ENCODE results near the gene ZNF821.

ZNF821 gene

GRCh38 chr16:71883849-71884638, at the start of gene ZNF821:
Gene ZNF821 (minus strand): TSS chr16:71884182. CDS start chr16:71879946, 4,236 bp downstream.
- peak; percentile 19 for DNase-seq (ENCODE audit: extremely low read depth, low read depth)
- no peak for TF ChIP-seq CTCF (IDR thresholded peaks at IDR 0.05; ENCODE audit: low read depth, low read length, missing control alignments)
- peak within 1 kb of the TSS; percentile 63 for H3K4me3 ChIP-seq (replicated peaks; ENCODE audit: low read depth, low read length)

GRCh38 chr16:71933017-71933416, 49.0 kb upstream of the ZNF821 start:
- no peak overlapping the region for H3K4me3 ChIP-seq (replicated peaks; ENCODE audit: low read depth, low read length)
- TF ChIP-seq CTCF (IDR thresholded peaks at IDR 0.05; ENCODE audit: low read depth, low read length, missing control alignments) = no peak
- no peak for DNase-seq (ENCODE audit: extremely low read depth, low read depth)

- DNase-seq (ENCODE audit: extremely low read depth, low read depth) = no peak
- no peak for TF ChIP-seq CTCF (IDR thresholded peaks at IDR 0.05; ENCODE audit: low read depth, low read length, missing control alignments)
- H3K4me3 ChIP-seq (replicated peaks; ENCODE audit: low read depth, low read length) = no peak overlapping the region
Measured at GRCh38 chr16:71931599-71931998, 47.6 kb upstream of the ZNF821 start.

GRCh38 chr16:71931001-71931400, 47.0 kb upstream of the ZNF821 start:
- no peak for DNase-seq (ENCODE audit: extremely low read depth, low read depth)
- no peak for TF ChIP-seq CTCF (IDR thresholded peaks at IDR 0.05; ENCODE audit: low read depth, low read length, missing control alignments)
- H3K4me3 ChIP-seq (replicated peaks; ENCODE audit: low read depth, low read length) = no peak overlapping the region

- TF ChIP-seq CTCF (IDR thresholded peaks at IDR 0.05; ENCODE audit: low read depth, low read length, missing control alignments) = no peak
- no peak for DNase-seq (ENCODE audit: extremely low read depth, low read depth)
- no peak overlapping the region for H3K4me3 ChIP-seq (replicated peaks; ENCODE audit: low read depth, low read length)
Measured at GRCh38 chr16:71930013-71930563, 46.1 kb upstream of the ZNF821 start.

- peak; percentile 21 for DNase-seq (ENCODE audit: extremely low read depth, low read depth)
- no peak for TF ChIP-seq CTCF (IDR thresholded peaks at IDR 0.05; ENCODE audit: low read depth, low read length, missing control alignments)
- no peak overlapping the region for H3K4me3 ChIP-seq (replicated peaks; ENCODE audit: low read depth, low read length)
Measured at GRCh38 chr16:71929048-71929447, 45.1 kb upstream of the ZNF821 start.
